HAP-1 (cell line): ENCODE data around the gene KLHDC8B.

Experiments used
- DNase-seq, 2 experiments: peaks; one replicate each; pipeline ENCODE4 v3.0.0-alpha.2; 2016 to 2020; ENCODE audit warnings: low spot score in 2 of 2
- H3K27me3 ChIP-seq: fragments of 250-450 bp; sonication (Bioruptor Pico); 2 replicates; pipeline ENCODE4 v1.5.1; 2020; ENCODE audit warnings: low read depth, mild to moderate bottlenecking, moderate library complexity
- H3K36me3 ChIP-seq: fragments of 250-450 bp; sonication (Bioruptor Pico); replicated peaks from 2 replicates; pipeline ENCODE4 v1.5.1; 2020; ENCODE audit warnings: mild to moderate bottlenecking
- H3K4me1 ChIP-seq: fragments of 250-450 bp; sonication (Bioruptor Pico); 2 replicates; pipeline ENCODE4 v1.5.1; 2020; ENCODE audit warnings: mild to moderate bottlenecking
- H3K4me3 ChIP-seq: fragments of 250-450 bp; sonication (Bioruptor Pico); 2 replicates; pipeline ENCODE4 v1.5.1; 2020; ENCODE audit warnings: mild to moderate bottlenecking, moderate library complexity
- H3K9me3 ChIP-seq: fragments of 250-450 bp; sonication (Bioruptor Pico); 2 replicates; pipeline ENCODE4 v1.5.1; 2020; ENCODE audit warnings: mild to moderate bottlenecking, moderate library complexity
- in situ Hi-C: fragments of 300-500 bp; cut with MboI; formaldehyde crosslinking; loops from 3 replicates; pipeline ENCODE4 v1.14.3; 2020; ENCODE audit warnings: low sequenced_read_pairs, inconsistent platforms, mixed read lengths

KLHDC8B gene

DNA sequence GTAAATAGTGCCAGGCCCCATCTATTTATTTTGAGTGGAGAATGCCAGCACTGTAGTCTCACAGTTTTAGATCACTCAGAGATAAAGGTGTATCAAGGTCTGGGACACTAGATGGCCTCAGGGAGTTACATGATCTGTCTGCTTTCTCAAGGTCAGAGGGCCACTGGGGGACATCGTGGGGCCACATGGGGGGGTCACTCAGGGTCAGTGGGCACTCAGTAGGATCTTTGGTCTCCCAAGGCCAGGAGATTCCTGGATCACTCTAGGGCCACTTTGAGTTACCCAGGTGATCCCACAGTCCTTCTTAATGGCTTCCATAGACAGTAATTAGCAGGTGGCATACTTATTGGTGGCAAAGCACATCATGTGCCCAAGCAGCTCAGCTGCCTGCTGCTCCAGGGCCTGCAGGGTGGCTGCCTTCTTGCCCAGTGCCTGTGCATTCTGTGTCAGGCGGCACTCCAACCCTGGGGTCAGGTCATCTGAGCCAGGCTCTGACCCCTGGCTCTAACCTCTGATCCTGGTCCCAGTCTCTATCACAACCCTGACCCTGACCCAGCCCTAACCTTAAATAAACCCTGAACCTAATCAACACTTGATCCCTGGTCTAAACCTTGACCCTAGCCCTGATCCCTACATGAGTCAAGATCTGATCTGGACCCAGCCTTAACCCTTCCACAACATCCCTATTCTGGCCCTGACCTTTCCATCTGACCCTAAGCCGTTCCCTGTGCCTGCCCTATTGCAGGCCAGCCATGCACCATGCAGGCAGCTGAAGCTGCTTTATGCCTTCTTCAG is 36.7 kb upstream of the KLHDC8B start:
- in situ Hi-C loops: no loop called here
- H3K27me3 ChIP-seq: no peaks in the 10 kb centered on the region
- DNase-seq: no peak
- peaks cover 14% of the 10 kb centered on the region for H3K36me3 ChIP-seq
- H3K4me1 ChIP-seq: peaks cover 18% of the 10 kb centered on the region
- H3K9me3 ChIP-seq: no peaks in the 10 kb centered on the region
- H3K4me3 ChIP-seq: no peak overlapping the region

DNA sequence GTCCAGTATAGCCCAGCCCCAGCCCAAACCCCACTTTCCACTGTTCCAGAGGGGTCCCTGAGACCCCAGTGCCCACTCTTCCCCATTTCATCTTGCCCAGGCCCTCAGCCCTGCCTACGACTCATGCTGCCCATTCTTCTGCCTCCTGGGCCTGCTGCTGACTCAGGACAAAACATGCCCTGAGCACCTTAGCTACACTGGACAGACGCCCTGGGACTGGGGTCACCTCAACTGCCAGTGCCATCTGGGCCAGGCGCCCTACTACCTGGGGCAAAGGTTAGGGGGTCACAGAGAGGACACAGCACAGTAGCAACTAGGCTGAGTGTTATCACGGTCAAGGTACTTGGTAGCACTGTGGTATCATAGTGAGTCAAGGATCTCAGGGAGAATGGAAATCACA is 35.9 kb upstream of the KLHDC8B start:
- no peaks in the 10 kb centered on the region for H3K27me3 ChIP-seq
- peaks cover 18% of the 10 kb centered on the region for H3K4me1 ChIP-seq
- in situ Hi-C loops: no loop called here
- no peak overlapping the region for H3K4me3 ChIP-seq
- DNase-seq: no peak
- peaks cover 11% of the 10 kb centered on the region for H3K36me3 ChIP-seq
- H3K9me3 ChIP-seq: no peaks in the 10 kb centered on the region

DNA sequence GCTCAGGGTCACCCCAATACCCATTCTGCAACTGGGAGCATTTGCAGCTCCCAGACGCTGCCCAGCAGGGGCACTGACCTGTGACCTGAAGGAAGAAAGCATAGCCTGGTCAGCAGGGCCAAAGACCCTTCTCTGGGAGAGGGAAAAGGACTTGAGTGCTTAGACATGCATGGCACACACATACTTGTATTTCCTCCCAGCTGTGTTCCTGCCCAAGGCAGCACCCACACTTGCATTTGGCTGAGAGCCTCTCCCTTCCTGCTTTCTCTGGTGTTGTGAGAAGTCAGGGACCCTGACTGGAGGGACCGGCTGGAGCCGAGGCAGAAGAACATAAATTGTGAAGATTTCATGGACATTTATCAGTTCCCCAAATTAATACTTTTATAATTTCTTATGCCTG is 31.3 kb upstream of the KLHDC8B start:
- Histone ChIP-seq H3K36me3 (no peaks in the 10 kb centered on the region), H3K27me3 (no peaks in the 10 kb centered on the region), H3K4me3 (no peak overlapping the region), H3K9me3 (no peaks in the 10 kb centered on the region), H3K4me1 (no peaks in the 10 kb centered on the region)
- no peak for DNase-seq
- in situ Hi-C loops: no loop called here

DNA sequence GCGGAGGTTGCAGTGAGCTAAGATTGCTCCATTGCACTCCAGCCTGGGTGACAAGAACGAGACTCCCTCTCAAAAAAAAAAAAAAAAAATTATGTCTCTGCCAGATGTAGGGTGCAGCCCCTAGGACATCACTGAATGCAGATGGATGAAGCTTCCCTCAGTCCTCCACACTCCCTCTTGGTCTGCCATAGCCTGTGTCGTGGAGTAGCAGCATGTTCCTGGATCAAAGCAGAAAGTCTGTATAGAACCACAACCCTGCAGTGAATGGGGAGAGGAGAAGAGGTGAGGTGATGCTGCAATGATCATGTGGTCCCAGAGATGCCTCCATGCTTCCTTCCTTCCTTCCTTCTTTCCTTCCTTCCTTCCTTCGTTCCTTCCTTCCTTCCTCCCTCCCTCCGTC is 23.2 kb upstream of the KLHDC8B start:
- in situ Hi-C loops: no loop called here
- Histone ChIP-seq H3K4me1 (no peaks in the 10 kb centered on the region), H3K27me3 (no peaks in the 10 kb centered on the region), H3K4me3 (no peak overlapping the region), H3K9me3 (no peaks in the 10 kb centered on the region), H3K36me3 (no peaks in the 10 kb centered on the region)
- DNase-seq: no peak

DNA sequence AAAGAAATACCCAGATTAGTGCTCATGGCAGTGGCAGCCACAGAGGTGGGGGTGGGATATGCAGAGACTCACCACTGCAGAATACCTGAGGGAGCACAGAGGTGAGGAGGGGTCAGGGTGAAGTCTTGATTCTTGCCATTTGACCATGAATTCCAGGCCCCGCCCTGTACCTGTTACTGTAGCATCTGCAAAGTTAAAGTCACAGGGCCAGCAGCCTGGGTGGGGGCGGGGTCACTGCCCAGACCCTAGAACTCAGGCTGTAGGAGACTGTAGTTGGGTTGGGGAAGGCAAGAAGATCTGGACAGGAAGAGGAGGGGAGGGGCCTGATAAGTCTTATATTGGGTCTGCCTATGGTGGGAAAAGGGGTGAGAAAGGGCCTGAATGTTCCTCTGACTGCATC is 19.8 kb upstream of the KLHDC8B start:
- H3K4me1 ChIP-seq: no peaks in the 10 kb centered on the region
- DNase-seq: no peak
- H3K27me3 ChIP-seq: no peaks in the 10 kb centered on the region
- H3K4me3 ChIP-seq: no peak overlapping the region
- no peaks in the 10 kb centered on the region for H3K36me3 ChIP-seq
- H3K9me3 ChIP-seq: no peaks in the 10 kb centered on the region
- in situ Hi-C loops: loop anchor here (25.0 kb wide), 1 partner anchor 286 kb away; the partner anchor contains the start of gene NICN1

DNA sequence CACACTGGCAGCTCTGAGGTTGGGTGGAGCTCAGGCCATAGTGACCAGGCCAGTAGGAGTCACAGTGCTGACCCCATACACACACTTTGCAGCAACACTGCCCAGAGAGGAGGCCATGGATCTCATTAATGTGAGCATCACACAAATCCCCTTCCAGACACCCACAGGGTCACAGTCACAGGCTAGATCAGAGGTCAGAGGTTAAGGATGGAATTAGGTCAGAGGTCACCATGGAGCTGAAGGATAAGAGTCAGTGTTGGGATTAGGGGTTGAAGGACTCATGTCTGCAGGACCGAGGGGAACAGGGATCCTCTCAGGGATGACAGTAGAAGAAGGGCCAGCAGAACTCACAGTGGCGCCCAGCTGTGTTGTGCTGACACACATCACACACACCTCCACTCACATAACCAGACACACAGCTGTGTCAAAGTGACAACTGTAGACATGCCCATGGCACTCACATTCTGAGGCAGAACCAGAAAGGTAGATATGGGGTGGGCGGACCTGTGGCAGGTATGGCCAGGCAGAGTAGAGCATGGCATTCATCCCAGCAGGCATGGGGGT is 18.0 kb upstream of the KLHDC8B start:
- H3K4me1 ChIP-seq: no peaks in the 10 kb centered on the region
- no peaks in the 10 kb centered on the region for H3K9me3 ChIP-seq
- DNase-seq: no peak
- H3K4me3 ChIP-seq: no peak overlapping the region
- H3K36me3 ChIP-seq: no peaks in the 10 kb centered on the region
- in situ Hi-C loops: loop anchor here (25.0 kb wide), 1 partner anchor 284 kb away; the partner anchor contains the start of gene NICN1
- H3K27me3 ChIP-seq: no peaks in the 10 kb centered on the region

DNA sequence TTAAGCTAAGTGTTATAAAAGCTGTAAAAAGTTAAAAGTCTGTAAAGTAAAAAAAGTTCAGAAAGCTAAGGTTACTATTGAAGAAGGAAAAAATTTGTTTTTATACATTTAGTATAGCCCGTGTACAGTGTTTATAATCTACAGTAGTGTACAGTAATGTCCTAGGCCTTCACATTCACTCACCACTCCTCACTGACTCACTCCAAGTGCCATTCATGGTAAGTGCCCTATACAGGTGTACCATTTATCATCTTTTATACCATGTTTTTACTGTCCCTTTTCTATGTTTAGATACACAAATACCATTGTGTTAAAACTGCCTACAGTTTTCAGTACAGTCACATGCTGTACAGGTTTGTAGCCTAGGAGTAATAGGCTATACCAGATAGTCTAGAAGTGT is 14.1 kb upstream of the KLHDC8B start:
- H3K36me3 ChIP-seq: no peaks in the 10 kb centered on the region; the same call in none of the 2 replicates
- H3K4me1 ChIP-seq: no peaks in the 10 kb centered on the region
- no peak overlapping the region for H3K4me3 ChIP-seq
- H3K9me3 ChIP-seq: no peaks in the 10 kb centered on the region
- H3K27me3 ChIP-seq: no peaks in the 10 kb centered on the region
- DNase-seq: no peak
- in situ Hi-C loops: loop anchor here (25.0 kb wide), 1 partner anchor 280 kb away; the partner anchor contains the start of gene NICN1

DNA sequence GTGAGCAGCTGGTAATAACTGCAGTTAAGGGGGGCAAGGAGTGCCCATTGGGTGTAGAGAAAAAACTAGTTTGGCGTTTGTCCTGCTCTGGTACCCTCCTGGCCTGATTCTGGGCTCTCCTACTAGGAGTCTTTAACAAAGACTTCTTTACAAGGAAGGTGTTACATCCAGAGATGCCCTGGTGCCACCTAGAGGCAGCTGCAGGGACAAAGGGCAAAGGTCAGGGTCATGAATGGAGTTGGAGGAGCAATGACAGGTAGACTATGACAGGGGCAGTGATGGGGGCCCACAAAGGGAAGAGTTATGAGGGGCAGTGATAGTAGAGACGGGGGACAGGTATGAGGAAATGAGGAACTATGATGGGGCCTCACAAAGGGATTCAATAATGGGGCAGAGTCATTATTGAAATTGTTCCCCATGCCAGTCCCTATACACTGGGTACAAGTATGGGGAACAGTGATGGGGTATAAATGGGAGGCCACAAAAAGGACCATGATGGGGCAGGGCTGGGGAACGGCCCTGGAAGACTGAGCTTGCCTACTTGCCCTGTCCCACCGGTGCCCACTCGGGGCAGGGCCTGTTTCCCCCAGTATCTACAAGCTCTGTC is 13.2 kb upstream of the KLHDC8B start:
- no peaks in the 10 kb centered on the region for H3K4me1 ChIP-seq
- no peak overlapping the region for H3K4me3 ChIP-seq
- in situ Hi-C loops: loop anchor here (25.0 kb wide), 1 partner anchor 279 kb away; the partner anchor contains the start of gene NICN1
- H3K36me3 ChIP-seq: peaks cover 6% of the 10 kb centered on the region
- no peaks in the 10 kb centered on the region for H3K27me3 ChIP-seq
- H3K9me3 ChIP-seq: no peaks in the 10 kb centered on the region
- DNase-seq: peak in 1 of 2 experiments; percentile 66

DNA sequence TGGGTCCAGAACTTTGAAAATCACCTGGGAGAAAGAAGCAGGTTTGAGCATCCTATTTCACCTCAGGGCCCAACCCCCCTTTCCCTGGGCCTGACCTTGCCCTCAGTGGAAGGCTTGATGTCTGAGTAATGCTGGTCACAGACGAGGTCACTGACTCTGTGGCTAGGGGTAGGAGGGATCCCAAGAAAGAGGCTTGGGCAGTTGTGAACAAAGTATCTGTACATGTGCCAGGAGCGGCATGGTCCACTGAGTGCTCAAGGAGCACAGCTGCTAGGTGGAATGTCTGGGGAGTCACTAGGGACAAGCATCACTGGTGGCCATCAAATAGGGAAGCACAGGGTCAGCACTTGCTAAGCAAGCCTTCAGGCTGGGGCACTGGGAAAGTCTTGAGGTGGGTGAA is 12.6 kb upstream of the KLHDC8B start:
- H3K4me1 ChIP-seq: no peaks in the 10 kb centered on the region
- DNase-seq: no peak
- peaks cover 12% of the 10 kb centered on the region for H3K36me3 ChIP-seq
- H3K9me3 ChIP-seq: no peaks in the 10 kb centered on the region
- in situ Hi-C loops: loop anchor here (25.0 kb wide), 1 partner anchor 279 kb away; the partner anchor contains the start of gene NICN1
- H3K4me3 ChIP-seq: no peak overlapping the region
- H3K27me3 ChIP-seq: no peaks in the 10 kb centered on the region

DNA sequence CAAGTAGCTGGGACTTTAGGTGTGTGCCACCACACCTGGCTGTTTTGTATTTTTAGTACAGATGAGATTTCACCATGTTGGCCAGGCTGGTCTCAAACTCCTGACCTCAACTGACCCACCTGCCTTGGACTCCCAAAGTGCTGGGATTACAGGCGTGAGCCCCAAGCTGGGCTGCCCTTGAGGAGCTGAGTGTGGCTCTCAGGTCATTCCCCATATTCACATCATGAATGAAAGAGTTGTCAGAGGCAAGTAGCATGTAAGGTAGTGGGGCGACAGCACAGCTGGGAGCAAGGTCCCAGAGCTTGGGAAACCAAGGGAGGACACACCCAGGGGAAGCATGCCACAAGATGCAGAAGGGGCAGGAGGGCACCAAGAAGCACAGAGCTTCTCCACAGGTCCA is 10.2 kb upstream of the KLHDC8B start:
- Histone ChIP-seq H3K36me3 (peaks cover 20% of the 10 kb centered on the region), H3K9me3 (no peaks in the 10 kb centered on the region), H3K4me1 (peaks cover 4% of the 10 kb centered on the region), H3K27me3 (no peaks in the 10 kb centered on the region), H3K4me3 (no peak overlapping the region)
- in situ Hi-C loops: loop anchor here (25.0 kb wide), 1 partner anchor 276 kb away; the partner anchor contains the start of gene NICN1
- no peak for DNase-seq

DNA sequence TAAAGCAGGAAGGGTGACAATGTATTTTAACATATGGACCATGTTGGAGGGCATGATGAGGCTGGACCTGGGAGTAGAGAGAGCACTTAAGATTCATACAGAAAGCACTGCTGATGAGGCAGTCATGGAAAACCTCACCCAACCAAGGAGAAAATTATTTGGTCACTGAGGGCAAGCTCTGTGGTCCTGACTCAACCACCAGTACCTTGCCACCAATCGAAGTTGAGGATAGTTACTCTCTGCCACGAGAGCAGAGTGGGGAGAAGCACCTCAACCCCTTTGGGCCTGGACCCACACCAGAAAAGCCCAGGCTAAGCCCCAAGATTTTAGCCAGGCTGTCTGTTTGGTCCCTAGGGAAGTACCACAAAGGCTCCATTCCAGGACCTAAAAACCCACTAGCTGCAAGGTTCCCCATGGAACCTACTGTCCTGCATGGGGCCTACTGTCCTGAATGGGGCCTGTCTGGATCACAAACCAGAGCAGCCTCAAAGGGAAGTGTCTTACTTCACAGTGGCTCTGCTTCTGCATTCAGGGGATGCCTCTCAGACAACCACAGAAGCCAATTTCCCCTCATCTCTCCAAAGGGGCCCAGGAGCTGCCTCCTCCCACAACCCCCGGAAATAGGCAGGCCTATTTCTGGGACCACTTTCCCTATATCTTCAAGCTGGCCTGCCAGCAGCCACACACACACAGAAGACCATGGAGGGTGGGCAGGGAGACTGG is 9.4 kb upstream of the KLHDC8B start:
- Histone ChIP-seq H3K4me3 (no peak overlapping the region), H3K36me3 (peaks cover 20% of the 10 kb centered on the region), H3K9me3 (no peaks in the 10 kb centered on the region), H3K27me3 (no peaks in the 10 kb centered on the region), H3K4me1 (peaks cover 9% of the 10 kb centered on the region)
- DNase-seq: no peak
- in situ Hi-C loops: loop anchor here (25.0 kb wide), 1 partner anchor 275 kb away; the partner anchor contains the start of gene NICN1

DNA sequence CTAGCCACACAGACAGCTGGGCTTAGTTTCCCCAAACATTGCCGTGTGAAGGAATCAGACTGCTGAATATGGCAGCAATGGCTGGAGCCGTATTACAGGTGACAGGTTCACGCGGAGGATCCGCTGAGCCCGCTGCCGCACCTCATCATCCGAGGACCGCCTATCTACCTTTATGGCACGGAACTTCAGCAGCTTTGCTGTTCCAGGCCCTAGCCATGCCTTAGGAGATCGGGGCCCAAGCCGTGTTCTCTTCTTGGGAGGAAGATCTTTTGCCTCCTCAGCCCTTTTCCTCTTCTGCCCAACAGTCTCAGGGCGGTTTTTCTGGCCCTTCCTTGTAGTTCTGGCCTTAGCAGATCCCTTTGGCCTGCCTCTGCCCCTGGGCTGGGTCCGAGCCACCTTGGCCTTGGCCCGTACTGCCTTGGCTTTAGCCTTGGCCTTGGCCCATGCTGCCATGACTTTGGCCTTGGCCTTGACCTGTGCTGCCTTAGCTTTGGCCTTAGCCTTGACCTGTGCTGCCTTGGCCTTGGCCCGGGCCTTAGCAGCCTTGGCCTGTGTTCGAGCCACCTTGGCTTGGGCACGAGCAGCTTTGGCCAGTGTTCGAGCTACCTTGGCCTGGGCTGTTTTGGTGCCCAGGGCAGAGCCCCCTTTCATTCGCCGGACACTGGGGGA is 8.5 kb upstream of the KLHDC8B start:
- H3K4me3 ChIP-seq: no peak overlapping the region
- H3K27me3 ChIP-seq: no peaks in the 10 kb centered on the region
- no peak for DNase-seq
- H3K36me3 ChIP-seq: peaks cover 20% of the 10 kb centered on the region
- in situ Hi-C loops: loop anchor here (25.0 kb wide), 1 partner anchor 274 kb away; the partner anchor contains the start of gene NICN1
- H3K4me1 ChIP-seq: peaks cover 9% of the 10 kb centered on the region
- no peaks in the 10 kb centered on the region for H3K9me3 ChIP-seq

DNA sequence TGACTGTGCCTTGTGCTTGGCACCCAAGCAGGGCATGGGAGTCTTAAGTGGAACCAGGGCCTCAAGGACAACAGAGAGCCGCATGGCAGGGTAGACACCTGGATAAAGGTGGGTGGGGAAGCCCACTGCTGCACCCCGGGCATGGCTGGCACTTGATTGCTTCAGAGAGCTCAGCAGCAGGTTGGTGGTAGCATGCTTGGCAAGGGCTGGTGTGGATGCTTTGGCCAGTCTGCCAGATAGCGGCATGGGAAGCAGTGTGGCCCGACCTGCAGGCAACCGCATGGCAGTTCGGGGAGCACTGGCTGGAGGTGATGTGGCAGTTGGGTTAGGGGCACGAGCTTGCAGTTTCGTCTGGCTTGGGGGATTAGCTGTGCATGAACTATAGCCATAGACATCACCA is 7.8 kb upstream of the KLHDC8B start:
- H3K4me1 ChIP-seq: peaks cover 9% of the 10 kb centered on the region
- DNase-seq: no peak
- H3K9me3 ChIP-seq: no peaks in the 10 kb centered on the region
- in situ Hi-C loops: loop anchor here (25.0 kb wide), 1 partner anchor 274 kb away; the partner anchor contains the start of gene NICN1
- H3K36me3 ChIP-seq: peaks cover 20% of the 10 kb centered on the region
- H3K4me3 ChIP-seq: no peak overlapping the region
- no peaks in the 10 kb centered on the region for H3K27me3 ChIP-seq
